PC-3 (cell line): ENCODE results near the gene ACTL7A. TPM values are rescaled to one million over a fixed set of nuclear protein-coding genes. Genes with fewer than 3 reads are reported as not detected.
"Not testable (repeated sequence)": the region's sequence is repeated elsewhere in the genome, so short reads cannot be mapped to it uniquely, and the experiment has no call there.

Source experiments
- ATAC-seq: fragments of 200-7000 bp; cut with Tn5 transposase; 2 replicates; pipeline ENCODE4 v1.9.1; 2020; ENCODE audit warnings: mild to moderate bottlenecking, moderate library complexity
- BruUV-seq: library from RNA; stranded (reverse); fragments of 400-500 nt; replicated peaks from 2 replicates; lab custom pipeline; 2021; lab: Mats Ljungman, UMichigan
- CTCF ChIA-PET: fragments of 300-600 bp; sonication (Branson Sonifier 250); formaldehyde crosslinking; loops from one replicate; lab custom pipeline; 2022; ENCODE audit warnings: antibody characterized with exemption; lab: Charles Lee
- POLR2A ChIA-PET: fragments of 300-600 bp; sonication (Branson Sonifier 250); formaldehyde crosslinking; loops from one replicate; lab custom pipeline; 2022; ENCODE audit warnings: antibody characterized with exemption; ENCODE audit not compliant: unreplicated experiment; lab: Charles Lee
- DNase-seq: peaks from one replicate; pipeline ENCODE4 v3.0.0-alpha.2; 2015
- H2AFZ ChIP-seq: fragments of 300-600 bp; sonication (generic); 2 replicates; pipeline ENCODE4 v1.6.0; 2016; ENCODE audit warnings: antibody characterized with exemption, low read length
- H3F3A ChIP-seq: fragments of 300-600 bp; sonication (generic); one replicate; pipeline ENCODE4 v1.6.0; 2017; ENCODE audit warnings: antibody characterized with exemption, low read length, control low read depth, mild to moderate bottlenecking; ENCODE audit not compliant: unreplicated experiment
- H3K27ac ChIP-seq: fragments of 300-600 bp; sonication (generic); 2 replicates; pipeline ENCODE4 v1.5.1; 2016; ENCODE audit warnings: mild to moderate bottlenecking, low read length
- H3K27me3 ChIP-seq: fragments of 300-600 bp; sonication (generic); 2 replicates; pipeline ENCODE4 v1.6.1; 2016; ENCODE audit warnings: low read length, mixed read lengths
- H3K36me3 ChIP-seq: fragments of 300-600 bp; sonication (generic); 2 replicates; pipeline ENCODE4 v1.6.1; 2016; ENCODE audit warnings: low read depth, mixed run types, low read length, mixed read lengths
- H3K4me1 ChIP-seq: fragments of 300-600 bp; sonication (generic); 2 replicates; pipeline ENCODE4 v1.5.1; 2016; ENCODE audit warnings: low read length; ENCODE audit not compliant: insufficient read depth
- H3K4me2 ChIP-seq: fragments of 300-600 bp; sonication (generic); 2 replicates; pipeline ENCODE4 v1.6.0; 2016; ENCODE audit warnings: low read length
- H3K4me3 ChIP-seq: fragments of 300-600 bp; sonication (generic); 2 replicates; pipeline ENCODE4 v1.5.1; 2016; ENCODE audit warnings: mild to moderate bottlenecking, low read length, mixed read lengths
- H3K79me2 ChIP-seq: fragments of 300-600 bp; sonication (generic); 2 replicates; pipeline ENCODE4 v1.6.1; 2017; ENCODE audit warnings: low read length, mixed read lengths
- H3K9ac ChIP-seq: fragments of 300-600 bp; sonication (generic); 2 replicates; pipeline ENCODE4 v1.6.0; 2016; ENCODE audit warnings: mild to moderate bottlenecking, low read length
- H3K9me2 ChIP-seq: fragments of 300-600 bp; sonication (generic); replicated peaks from 2 replicates; pipeline ENCODE4 v1.6.1; 2016; ENCODE audit warnings: mixed run types, low read length, mixed read lengths
- H3K9me3 ChIP-seq: fragments of 300-600 bp; sonication (generic); 2 replicates; pipeline ENCODE4 v1.6.1; 2016; ENCODE audit warnings: low read length, mixed read lengths
- H4K20me1 ChIP-seq: fragments of 300-600 bp; sonication (generic); 2 replicates; pipeline ENCODE4 v1.6.1; 2016; ENCODE audit warnings: low read length, mixed read lengths
- CTCF ChIP-seq: fragments of 300-600 bp; sonication (generic); conservative IDR thresholded peaks from 2 replicates; pipeline ENCODE4 v1.5.1; 2017; ENCODE audit warnings: antibody characterized with exemption, low read depth, mild to moderate bottlenecking, low read length
- EZH2 ChIP-seq: fragments of 300-600 bp; sonication (generic); IDR thresholded peaks from one replicate; pipeline ENCODE4 v1.6.1; 2017; ENCODE audit warnings: antibody characterized with exemption, mild to moderate bottlenecking, low read length; ENCODE audit not compliant: unreplicated experiment
- EZH2phosphoT487 ChIP-seq: fragments of 300-600 bp; sonication (generic); IDR thresholded peaks from 2 replicates; pipeline ENCODE4 v1.6.1; 2018; ENCODE audit warnings: mild to moderate bottlenecking, antibody characterized with exemption, low read length, borderline replicate concordance
- intact Hi-C: fragments of 100-400 bp; cut with micrococcal nuclease; formaldehyde crosslinking; loops from 2 replicates; pipeline ENCODE4 v1.9.0; 2023
- total RNA-seq: library from RNA; depleted of rRNA; stranded (reverse); fragments of >200 nt; gene quantifications from 2 replicates; pipeline ENCODE4 v1.2.3, GENCODE V29; 2014

The ACTL7A gene
- total RNA-seq, 1 experiment from 2014 or later = not detected

- intact Hi-C loops = no loop called here
These were observed 27.6 kb downstream of the ACTL7A start for GRCh38 chr9:108889649-108890067.

GRCh38 chr9:108894225-108894997 is 32.3 kb downstream of the ACTL7A start:
- Histone ChIP-seq H3K9me3 (no peaks in the 10 kb centered on the region), H3K9me2 (no peaks in the 10 kb centered on the region), H3K4me1 (no peaks in the 10 kb centered on the region), H4K20me1 (no peaks in the 10 kb centered on the region), H3K27me3 (no peaks in the 10 kb centered on the region), H3K79me2 (no peaks in the 10 kb centered on the region), H3K9ac (no peak overlapping the region), H3K4me3 (no peak overlapping the region), H2AFZ (no peak overlapping the region), H3F3A (no peaks in the 10 kb centered on the region), H3K27ac (no peak overlapping the region), H3K4me2 (no peak overlapping the region), H3K36me3 (peaks cover 28% of the 10 kb centered on the region)
- intact Hi-C loops = no loop called here
- ChIA-PET POLR2A (no interaction called here), CTCF (no interaction called here)
- TF ChIP-seq EZH2 = no peak
- no peak for DNase-seq
- ATAC-seq = no peak
- BruUV-seq = no TSS peak

More at GRCh38 chr9:108889649-108890067, 27.6 kb downstream of the ACTL7A start:
- ChIA-PET CTCF (interaction anchor here (0.5 kb wide), 1 partner anchor 22 kb away, joined by 3 read pairs; no protein-coding TSS in a partner anchor), POLR2A (no interaction called here)
- no peak overlapping the region for H3K9ac ChIP-seq
- no TSS peak for BruUV-seq
- H3K9me2 ChIP-seq = no peaks in the 10 kb centered on the region
- no peak overlapping the region for H3K27ac ChIP-seq
- no peaks in the 10 kb centered on the region for H3K9me3 ChIP-seq
- no peaks in the 10 kb centered on the region for H3F3A ChIP-seq
- ATAC-seq = peak; percentile 49; the same call in 1 of the 2 replicates
- no peak for DNase-seq
- no peak overlapping the region for H3K4me3 ChIP-seq
- peaks cover 17% of the 10 kb centered on the region for H3K4me1 ChIP-seq
- no peaks in the 10 kb centered on the region for H3K79me2 ChIP-seq
- no peak overlapping the region for H3K4me2 ChIP-seq
- no peaks in the 10 kb centered on the region for H4K20me1 ChIP-seq
- no peak overlapping the region for H2AFZ ChIP-seq
- peaks cover 21% of the 10 kb centered on the region for H3K36me3 ChIP-seq
- no peak for TF ChIP-seq EZH2
- 0 out of 2 replicates have a peak, but pooled peaks have one; percentile 15 for TF ChIP-seq CTCF
- TF ChIP-seq EZH2phosphoT487 = no peak
- no peaks in the 10 kb centered on the region for H3K27me3 ChIP-seq

- CTCF ChIA-PET = no interaction called here
- intact Hi-C loops = no loop called here
- no peaks in the 10 kb centered on the region for H3K9me2 ChIP-seq
- DNase-seq (no peak), ATAC-seq (no peak)
- no peak overlapping the region for H2AFZ ChIP-seq
- no peaks in the 10 kb centered on the region for H4K20me1 ChIP-seq
- H3F3A ChIP-seq = no peaks in the 10 kb centered on the region
- POLR2A ChIA-PET = no interaction called here
- BruUV-seq = no TSS peak
- no peaks in the 10 kb centered on the region for H3K79me2 ChIP-seq
- no peaks in the 10 kb centered on the region for H3K4me1 ChIP-seq
- no peaks in the 10 kb centered on the region for H3K27me3 ChIP-seq
- H3K27ac ChIP-seq = no peak overlapping the region
- H3K4me3 ChIP-seq = no peak overlapping the region
- H3K9ac ChIP-seq = no peak overlapping the region
- no peaks in the 10 kb centered on the region for H3K9me3 ChIP-seq
- TF ChIP-seq CTCF (no peak), EZH2 (no peak), EZH2phosphoT487 (no peak)
- H3K36me3 ChIP-seq = peaks cover 24% of the 10 kb centered on the region
- no peak overlapping the region for H3K4me2 ChIP-seq
These were observed 35.4 kb downstream of the ACTL7A start for GRCh38 chr9:108897324-108898096.

- H3K9me2 ChIP-seq, H3K27me3 ChIP-seq, H4K20me1 ChIP-seq, CTCF ChIA-PET, H2AFZ ChIP-seq, H3K79me2 ChIP-seq, POLR2A ChIA-PET, BruUV-seq, H3K4me2 ChIP-seq, H3K9me3 ChIP-seq, H3K4me1 ChIP-seq, H3F3A ChIP-seq, ATAC-seq, H3K4me3 ChIP-seq, H3K9ac ChIP-seq, intact Hi-C loops, H3K27ac ChIP-seq, DNase-seq: not testable (repeated sequence)
- peaks cover 22% of the 10 kb centered on the region; the same call in 1 of the 2 replicates for H3K36me3 ChIP-seq
These were observed 37.1 kb downstream of the ACTL7A start for GRCh38 chr9:108899023-108899695.
